Left renal pelvis (tissue), 4 donors: ENCODE results near the gene OGFOD3. TPM values are rescaled to one million over a fixed set of nuclear protein-coding genes. Genes with fewer than 3 reads are reported as not detected.
A peak's percentile ranks its signal among the peaks of the same experiment; 100 is the strongest.
"Not testable (repeated sequence)": the region's sequence is repeated elsewhere in the genome, so short reads cannot be mapped to it uniquely, and the experiment has no call there.

Source experiments
- DNase-seq, 4 donors: peaks; one replicate each; pipeline ENCODE4 v3.0.0-alpha.2; 2013; ENCODE audit warnings: low read depth in 4 of 4, low spot score in 3 of 4
- polyA plus RNA-seq, 4 donors: library from polyadenylated mRNA; unstranded; fragments of 120-200 nt; gene quantifications; one replicate each; pipeline ENCODE4 v1.2.1, GENCODE V29; 2013; ENCODE audit not compliant: insufficient read length in 4 of 4

The OGFOD3 gene
- polyA plus RNA-seq, 4 donors, result 19.7 to 28.4 (median 25.0) TPM

DNA sequence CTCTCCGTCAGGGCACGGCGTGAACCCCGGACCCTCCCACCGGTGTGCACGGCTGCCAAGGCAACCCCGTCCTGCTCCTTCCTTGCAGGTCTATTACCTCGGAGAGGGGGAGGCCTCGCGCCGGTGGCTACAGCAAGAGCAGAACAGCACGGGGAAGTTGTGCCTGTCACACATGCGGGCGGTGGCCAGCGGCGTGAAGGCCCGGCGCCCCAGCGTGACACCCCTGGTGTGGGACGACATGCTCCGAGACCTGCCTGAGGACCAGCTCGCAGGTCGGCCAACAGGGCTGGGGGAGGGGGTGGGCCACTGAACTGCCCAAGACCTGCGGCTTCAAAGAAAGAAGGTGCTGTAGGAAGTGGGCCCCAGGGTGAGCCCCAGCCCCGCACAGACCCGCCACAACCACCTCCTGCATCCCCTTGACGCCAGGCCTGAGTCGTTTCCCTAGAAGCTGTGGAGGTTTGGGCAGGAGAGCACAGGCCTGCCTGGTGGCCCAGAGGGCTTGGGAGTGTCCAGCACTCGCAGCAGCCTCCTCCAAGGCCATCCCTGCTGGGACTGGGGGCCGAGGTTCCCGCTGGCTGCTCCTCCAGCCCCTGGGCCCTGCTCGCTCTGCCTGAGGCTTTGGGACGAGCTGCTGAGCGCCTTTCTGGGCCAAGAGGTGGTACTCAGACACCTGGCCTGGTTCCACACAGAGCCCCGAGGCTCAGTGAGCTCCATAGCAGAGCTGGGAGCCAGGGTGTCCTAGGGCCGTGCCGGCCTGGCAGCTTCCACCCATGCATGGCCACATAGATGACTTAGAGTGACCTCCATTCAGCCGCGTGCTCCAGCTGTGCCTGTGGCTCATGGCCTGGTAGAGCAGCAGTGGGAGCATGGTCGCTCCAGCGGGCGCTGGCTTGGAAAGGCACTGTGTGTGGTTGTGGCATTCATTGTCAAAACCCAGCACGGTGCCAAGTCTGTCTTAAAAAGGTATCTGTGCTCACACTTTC is 17.5 kb upstream of the OGFOD3 start:
- DNase-seq, result no peak

DNA sequence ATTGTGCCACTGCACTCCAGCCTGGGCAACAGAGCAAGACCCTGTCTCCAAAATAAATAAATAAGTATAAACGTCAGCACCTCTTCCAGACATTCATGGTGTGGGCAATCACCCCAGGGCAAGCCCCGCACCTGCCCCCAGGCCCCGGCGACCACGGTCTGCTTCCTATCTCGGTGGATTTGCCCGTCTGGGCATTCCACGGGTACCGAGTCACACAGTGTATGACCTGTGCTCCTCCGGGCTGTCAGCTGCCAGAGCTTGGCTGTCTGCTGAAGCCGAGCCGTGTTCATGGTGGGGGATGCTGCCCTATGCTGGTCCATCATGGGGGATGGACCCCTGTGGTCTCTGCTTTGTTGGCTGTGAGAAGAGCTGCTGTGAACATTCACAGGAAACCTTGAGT is 16.7 kb upstream of the OGFOD3 start:
- DNase-seq, result no peak

DNA sequence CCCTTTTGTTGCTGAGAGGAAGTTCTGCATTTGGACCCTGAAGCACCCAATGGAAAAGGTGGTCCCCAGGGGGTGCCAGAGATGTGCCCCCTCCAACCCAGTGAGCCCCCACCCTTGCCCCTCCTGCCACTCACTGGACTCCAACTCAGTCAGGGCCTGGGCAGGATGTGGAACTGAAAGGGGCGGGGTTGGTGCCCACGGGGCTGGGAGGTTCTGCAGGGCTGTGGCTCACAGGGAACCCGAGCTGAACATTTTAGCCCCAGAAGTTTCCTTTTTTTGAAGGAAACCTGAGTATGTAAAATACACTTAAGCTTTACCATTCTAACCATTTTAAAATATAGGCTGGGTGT is 15.8 kb upstream of the OGFOD3 start:
- DNase-seq, result no peak

DNA sequence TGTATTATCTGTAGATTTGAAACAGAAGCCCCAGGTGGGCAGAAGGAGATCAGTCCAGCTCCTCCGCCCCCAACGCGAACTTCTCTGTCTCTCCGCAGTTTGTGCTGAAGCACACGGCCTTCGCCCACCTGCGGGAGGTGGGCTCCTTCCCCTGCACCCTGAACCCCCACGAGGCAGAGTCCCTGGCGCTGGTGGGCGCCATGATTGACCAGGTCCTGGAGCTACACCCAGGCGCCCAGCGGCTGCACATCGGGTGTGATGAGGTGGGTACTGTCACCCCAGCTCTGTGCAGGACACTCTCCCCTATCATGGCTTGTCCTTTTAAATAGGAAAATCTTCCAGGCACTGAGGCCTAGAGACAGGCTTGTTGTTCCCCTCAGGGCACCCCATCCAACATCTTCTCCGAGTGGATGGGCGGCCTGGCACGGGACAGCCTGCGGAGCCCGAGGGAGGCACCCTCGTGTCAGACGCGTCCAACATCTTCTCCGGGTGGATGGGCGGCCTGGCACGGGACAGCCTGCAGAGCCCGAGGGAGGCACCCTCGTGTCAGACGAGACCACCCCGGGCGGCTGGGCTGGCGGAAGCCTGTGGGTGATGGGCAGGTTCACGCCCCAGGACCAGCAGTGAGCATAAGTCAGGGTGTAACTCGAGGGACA is 15.3 kb upstream of the OGFOD3 start:
- no peak for DNase-seq

DNA sequence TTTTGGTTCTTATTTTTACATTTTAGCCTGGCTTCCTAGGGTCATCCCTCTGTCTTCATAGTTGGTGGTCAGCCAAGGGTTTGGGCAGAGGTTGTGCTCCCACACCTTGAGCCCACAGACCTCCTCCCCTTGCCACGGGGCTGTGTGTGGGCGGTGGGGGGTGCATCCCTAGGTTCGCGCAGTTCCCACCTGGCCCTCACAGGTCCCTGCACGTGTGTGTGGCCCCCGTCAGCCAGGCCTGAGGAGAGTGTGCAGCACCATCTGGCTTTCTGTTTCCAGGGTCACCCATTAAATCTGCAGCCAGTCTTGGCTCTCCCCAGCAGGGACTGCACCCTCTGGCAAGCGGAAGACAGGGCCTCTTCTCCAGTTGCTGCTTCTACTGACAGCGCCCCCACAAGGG is 13.6 kb upstream of the OGFOD3 start:
- DNase-seq, result no peak

DNA sequence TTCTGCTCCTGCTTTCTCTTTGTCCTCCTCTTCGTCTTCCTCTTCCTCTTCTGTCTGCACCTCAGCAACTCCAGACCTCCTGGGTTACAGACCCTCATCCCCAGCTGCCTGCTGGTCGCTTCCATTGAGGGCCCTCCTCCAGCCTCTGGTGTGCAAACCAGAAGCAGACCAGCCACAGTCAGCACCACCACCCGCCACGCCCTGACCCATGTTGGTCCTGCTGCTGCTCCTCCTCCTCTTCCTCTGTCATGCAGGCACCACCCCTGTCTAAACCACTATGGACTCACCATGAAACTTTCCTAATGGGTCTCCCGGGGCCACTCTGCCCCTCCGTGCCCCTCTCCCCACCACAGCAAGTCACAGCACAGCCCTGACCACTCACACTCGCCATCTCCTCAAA is 11.4 kb upstream of the OGFOD3 start:
- DNase-seq, result no peak

DNA sequence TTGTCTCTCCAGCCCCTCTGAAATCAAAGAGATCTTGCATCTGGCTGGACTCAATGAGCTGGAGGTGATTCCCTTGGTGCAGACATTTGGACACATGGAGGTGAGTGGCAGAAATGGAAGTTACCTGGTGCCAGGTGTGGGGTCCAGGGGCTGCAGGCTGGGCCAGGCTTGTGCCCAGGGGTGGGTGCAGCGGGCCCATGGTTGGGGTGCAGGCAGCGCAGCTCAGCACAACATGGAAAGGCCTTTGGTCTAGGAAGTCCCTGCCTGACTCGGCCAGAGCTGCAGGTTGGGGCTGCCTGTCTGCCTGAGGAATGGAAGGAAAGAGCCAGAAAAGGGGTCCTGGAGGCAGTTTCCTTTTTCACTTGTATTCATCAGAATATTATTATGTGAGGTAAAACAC is 10.2 kb upstream of the OGFOD3 start:
- no peak for DNase-seq

DNA sequence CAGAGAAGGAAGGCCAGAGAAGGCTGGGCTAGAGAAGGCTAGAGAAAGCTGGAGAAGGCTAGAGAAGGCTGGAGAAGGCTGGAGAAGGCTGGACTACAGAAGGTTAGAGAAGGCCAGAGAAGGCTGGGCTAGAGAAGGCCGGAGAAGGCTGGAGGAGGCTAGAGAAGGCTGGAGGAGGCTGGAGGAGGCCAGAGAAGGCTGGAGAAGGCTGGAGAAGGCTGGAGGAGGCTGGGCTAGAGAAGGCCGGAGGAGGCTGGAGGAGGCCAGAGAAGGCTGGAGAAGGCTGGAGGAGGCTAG is 6.4 kb upstream of the OGFOD3 start:
- DNase-seq, result no peak

DNA sequence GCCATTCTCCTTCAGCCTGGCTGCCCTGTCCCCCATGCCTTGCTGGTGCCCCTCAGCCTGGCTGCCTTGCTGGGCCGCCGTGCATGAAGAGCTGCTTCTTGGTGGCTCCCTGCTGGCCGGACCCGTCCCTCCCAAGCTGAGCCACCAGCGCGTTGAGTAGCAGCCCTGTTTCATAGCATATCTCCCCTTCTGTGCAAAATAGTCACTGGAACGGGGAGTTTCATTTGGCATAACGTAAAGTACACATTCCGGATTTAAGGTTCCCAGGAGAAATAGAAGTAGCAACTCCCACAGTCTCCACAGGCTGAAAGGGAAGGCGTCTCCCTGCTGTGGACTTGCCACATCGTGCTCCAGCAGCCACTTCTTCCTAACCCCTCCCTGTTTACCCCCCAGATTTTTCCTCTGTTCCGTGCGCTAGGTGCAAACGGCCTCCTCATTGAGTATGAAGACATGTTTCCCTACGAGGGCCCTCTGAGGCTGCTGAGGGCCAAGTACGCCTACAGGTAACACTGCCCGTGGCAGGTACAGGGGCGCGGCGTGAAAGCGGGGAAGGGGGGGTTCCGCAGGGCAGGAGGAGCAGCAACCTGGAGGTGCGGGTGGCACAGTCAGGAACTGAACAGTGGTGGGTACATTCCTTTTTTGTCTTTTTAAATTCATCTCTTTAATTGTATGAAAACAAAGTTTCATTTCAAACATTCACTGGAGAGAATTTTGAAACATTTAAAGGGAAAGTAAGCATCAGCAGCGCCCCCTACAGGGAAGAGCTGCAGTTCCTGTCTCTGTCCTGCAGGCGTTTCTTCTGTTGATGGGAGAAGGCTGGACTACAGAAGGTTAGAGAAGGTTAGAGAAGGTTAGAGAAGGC is 5.8 kb upstream of the OGFOD3 start:
- no peak for DNase-seq

DNA sequence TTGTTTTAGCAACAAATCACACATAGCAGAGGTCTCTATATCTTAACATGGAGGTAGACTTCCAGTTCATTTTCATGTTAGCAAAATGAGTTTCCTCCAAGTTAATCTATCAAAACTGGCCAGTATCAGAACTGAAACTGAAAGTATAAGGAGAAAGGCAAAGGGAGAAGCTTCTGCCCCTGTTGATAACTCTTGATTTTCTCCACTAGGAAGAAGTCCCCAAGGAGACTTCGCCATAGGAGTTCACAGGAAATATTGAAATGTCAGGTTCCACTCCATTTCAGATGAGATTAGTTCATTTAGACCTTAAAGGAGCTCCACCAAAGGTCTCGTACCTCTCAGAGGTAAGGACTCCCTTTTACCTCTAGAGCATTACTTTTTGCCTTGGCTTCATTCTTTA is 1.2 kb upstream of the OGFOD3 start:
- DNase-seq, result no peak

DNA sequence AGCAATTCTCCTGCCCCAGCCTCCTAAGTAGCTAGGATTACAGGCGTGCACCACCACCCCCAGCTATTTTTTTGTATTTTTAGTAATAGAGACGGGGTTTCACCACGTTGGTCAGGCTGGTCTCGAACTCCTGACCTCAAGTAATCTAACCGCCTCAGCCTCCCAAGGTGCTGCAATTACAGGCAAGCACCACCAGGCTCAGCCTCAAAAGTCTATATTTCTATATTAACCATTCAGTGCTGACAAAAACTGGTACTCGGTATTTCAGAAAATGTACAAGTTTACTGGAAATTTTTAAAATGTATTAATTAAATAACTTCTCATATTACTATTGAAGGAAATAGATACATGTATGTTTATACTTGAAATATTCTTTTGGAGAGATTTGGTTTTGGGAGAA is 1.6 kb downstream of the OGFOD3 start:
- DNase-seq, result no peak

DNA sequence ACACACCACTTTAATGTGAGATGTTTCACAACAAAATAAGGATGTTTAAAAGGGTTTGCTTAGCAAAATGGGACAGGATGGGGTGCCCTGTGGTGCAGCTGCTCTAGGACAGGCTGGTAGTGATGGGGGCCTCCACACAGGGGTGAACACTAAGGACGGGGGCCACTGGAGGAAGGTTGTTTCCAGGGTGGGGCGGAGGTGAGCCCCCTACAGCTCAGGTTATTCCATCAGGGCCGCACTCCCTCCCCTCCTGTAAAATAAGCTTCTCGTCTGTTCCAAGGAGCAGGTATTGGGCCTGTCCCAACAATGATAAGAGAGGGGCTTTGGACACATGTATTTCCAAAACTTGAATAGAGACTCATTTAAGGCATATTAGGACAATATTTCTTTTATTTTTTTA is 2.1 kb downstream of the OGFOD3 start:
- DNase-seq, result no peak

DNA sequence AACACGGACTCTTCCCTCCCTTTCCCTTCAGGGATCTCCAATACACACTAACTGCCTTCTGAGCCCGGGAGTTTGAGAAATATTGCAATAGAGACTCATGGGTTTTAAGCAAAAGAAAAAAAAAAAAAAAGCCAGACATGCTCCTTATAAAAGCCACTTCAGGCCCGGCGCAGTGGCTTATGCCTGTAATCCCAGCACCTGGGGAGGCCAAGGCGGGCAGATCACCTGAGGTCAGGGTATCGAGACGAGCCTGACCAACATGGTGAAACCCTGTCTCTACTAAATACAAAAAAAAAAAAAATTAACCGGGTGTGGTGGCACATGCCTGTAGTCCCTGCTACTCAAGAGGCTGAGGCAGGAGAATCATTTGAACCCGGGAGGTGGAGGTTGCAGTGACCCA is 2.6 kb downstream of the OGFOD3 start:
- DNase-seq, result no peak

DNA sequence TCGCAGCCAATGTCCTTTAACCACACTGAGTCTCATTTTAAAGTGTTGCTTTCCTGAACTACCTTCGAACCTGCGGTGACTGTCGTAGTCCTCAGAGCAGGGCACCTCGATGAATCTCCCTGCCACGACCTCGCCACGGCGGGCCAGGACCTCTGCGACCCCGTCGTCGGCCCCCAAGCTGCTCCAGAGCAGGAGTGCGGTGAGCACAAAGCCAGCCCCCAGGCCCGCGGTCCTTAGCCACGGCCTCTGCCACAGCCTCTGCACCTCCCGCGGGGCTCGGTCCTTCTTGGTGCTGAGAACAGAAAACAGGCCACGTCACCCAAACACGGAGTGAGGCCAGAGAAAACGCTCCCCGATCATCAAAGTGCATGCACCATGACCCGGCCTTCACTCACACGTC is 3.0 kb downstream of the OGFOD3 start:
- no peak for DNase-seq

DNA sequence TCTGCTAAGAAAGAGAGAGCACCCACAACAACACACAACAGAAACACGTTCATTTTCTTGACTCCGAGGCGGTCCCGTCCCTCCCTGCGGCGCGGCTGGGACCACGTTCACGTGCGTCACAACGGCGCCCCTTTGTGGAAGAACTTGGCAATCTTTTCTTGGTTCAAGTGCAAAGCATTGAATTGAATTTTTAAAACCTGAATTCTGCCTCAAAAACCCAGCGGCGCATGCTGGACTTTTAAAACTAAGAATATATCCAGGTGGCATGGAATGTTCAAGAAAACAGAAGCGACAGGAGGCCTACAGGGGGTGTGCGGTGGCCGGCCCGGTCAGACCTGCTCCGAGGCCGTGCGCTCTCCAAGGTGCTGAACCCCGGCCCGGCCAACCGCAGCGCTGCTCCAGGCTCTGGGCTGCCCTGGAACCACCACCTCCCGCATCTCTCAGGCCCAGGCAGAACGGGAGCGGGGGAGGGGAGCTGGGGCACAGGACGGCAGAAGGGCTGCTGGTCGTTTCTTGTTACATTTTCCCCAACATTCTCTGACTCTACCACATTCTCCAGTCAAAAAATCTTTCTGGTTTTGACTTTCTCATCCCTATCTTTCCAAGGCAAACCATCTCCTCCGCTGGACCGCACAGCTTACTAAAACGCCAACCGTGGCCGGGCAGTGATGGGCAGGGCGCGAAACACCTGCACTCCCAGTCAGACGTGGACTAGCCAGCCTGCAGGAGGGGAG is 3.7 kb downstream of the OGFOD3 start:
- DNase-seq, result peak in 2 of 4 donors; percentile 63 to 65

DNA sequence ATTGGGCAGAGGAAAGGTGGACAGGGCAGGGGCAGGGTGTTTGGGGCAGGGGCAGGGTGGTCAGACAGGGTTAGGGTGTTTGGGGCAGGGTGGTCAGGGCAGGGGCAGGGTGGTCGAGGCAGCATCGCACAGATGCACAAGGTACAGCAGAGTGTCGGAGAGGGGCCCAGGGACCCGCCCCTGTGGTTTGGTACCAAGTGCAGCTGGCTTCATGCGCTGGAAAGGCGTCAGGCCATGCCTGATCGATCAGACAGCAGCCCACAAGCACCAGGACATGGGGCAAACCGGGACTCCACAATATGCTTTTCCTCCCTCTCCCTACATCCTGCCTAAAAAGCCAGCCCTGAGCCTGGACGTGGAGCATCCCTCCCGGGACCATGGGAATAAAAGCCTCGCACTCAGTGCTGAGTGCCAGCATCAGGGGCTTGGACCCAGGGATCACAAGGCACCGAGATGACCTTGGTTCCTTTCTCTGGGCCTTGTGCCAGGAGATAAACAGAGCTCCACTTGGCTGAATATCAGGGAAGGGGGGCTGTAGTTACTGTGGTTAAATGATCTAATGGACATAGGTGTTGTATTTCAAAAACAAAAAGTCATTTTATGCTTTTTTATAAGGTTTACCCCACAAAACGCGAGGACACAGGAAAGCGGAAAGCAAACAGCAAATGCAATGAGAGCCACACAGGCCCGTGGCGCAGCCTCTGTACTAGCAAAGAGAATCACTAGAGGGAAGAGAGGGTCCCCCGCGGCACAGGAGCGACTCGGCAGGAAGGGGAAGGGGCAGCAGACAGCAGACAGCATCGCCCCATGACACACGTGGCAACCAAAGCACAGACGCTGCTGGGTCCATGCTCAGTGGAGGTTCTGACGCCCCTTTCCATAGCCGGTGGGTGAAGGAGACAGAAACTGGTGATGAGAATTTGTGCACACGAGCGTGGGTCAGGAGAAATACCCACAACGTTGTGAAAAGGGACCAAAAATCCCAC is 5.6 kb downstream of the OGFOD3 start:
- no peak for DNase-seq

DNA sequence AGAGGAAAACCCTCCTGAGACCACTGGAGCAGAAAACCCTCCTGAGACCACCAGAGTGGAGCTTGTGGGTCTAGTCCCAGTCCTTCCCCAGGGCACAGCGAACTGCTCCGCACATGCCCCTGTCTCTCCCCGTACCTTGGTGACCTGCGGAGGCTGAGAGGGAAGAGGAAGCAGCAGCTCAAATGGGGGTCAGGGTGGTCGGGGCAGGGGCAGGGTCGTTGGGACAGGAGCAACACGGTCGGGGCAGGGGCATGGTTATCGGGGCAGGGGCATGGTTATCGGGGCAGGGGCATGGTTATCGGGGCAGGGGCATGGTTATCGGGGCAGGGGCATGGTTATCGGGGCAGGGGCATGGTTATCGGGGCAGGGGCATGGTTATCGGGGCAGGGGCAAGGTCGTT is 6.3 kb downstream of the OGFOD3 start:
- not testable (repeated sequence) for DNase-seq

DNA sequence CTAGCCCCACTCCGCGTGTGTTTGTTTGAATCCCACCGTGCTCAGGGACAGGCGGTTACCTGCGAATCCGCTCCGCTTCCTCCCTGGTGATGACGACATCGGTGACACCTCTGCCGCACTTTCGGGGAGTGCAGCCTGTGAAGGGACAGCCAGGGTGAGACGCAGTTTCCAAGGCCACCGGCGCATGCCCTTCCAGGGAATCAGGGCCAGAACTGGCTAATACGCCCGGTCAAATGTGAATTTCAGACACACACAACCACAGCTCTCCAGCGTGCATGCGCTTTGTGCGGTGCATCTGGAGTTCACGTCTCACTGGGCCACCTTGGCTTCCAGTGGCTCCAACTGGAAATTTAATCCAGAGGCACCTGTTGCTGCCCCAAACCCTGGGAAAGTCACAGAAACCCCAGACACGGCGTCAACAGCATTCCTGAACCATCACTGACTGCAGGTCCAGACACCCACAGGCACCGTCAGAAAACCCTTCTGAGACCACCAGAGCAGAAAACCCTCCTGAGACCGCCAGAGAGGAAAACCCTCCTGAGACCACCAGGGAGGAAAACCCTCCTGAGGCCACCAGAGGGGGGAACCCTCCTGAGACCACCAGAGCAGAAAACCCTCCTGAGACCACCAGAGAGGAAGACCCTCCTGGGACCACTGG is 6.9 kb downstream of the OGFOD3 start:
- DNase-seq, result no peak
